Kidney epithelial cell (primary cell): Measurements from ENCODE around the gene LAMB4. TPM values are rescaled to one million over a fixed set of nuclear protein-coding genes. Genes with fewer than 3 reads are reported as not detected.

Source experiments
- DNase-seq: peaks from one replicate; pipeline ENCODE4 v3.0.0-alpha.2; 2010; ENCODE audit warnings: low read depth
- H3K27me3 ChIP-seq: 2 replicates; pipeline ENCODE4 v1.6.0; 2011; ENCODE audit warnings: low read length; ENCODE audit not compliant: control insufficient read depth, insufficient read depth
- H3K36me3 ChIP-seq: 2 replicates; pipeline ENCODE4 v1.5.1; 2011; ENCODE audit warnings: low read length; ENCODE audit not compliant: control insufficient read depth, insufficient read depth
- H3K4me3 ChIP-seq: 2 replicates; pipeline ENCODE4 v1.5.1; 2011; ENCODE audit warnings: low read depth, mild to moderate bottlenecking, control low read depth, low read length
- CTCF ChIP-seq: IDR thresholded peaks from 2 replicates; pipeline ENCODE4 v1.5.1; 2011; ENCODE audit warnings: mild to moderate bottlenecking, moderate library complexity, low read length, control low read depth, inconsistent platforms; ENCODE audit not compliant: insufficient read depth, poor library complexity, severe bottlenecking
- total RNA-seq: library from RNA; depleted of rRNA; stranded (reverse); fragments of >200 nt; gene quantifications from 2 replicates; pipeline ENCODE4 v1.2.3, GENCODE V29; 2015

Gene LAMB4
- total RNA-seq, 1 donor from 2014 or later, result not detected

GRCh38 chr7:108078691-108079090, 51.5 kb downstream of the LAMB4 start:
- no peaks in the 10 kb centered on the region for H3K36me3 ChIP-seq
- no peak for TF ChIP-seq CTCF
- no peak for DNase-seq
- no peak overlapping the region for H3K4me3 ChIP-seq
- no peaks in the 10 kb centered on the region for H3K27me3 ChIP-seq

GRCh38 chr7:108078211-108078673, 51.9 kb downstream of the LAMB4 start:
- H3K36me3 ChIP-seq, result no peaks in the 10 kb centered on the region

GRCh38 chr7:108077709-108078108, 52.5 kb downstream of the LAMB4 start:
- H3K4me3 ChIP-seq, result no peak overlapping the region
- H3K36me3 ChIP-seq, result no peaks in the 10 kb centered on the region
- DNase-seq, result no peak
- no peak for TF ChIP-seq CTCF
- no peaks in the 10 kb centered on the region for H3K27me3 ChIP-seq

More at GRCh38 chr7:108078211-108078673, 51.9 kb downstream of the LAMB4 start:
- Histone ChIP-seq H3K27me3 (no peaks in the 10 kb centered on the region), H3K4me3 (no peak overlapping the region)
- DNase-seq, result no peak
- TF ChIP-seq CTCF, result no peak

GRCh38 chr7:108076156-108076555, 54.0 kb downstream of the LAMB4 start:
- H3K27me3 ChIP-seq, result no peaks in the 10 kb centered on the region
- no peak overlapping the region for H3K4me3 ChIP-seq
- no peak for TF ChIP-seq CTCF
- DNase-seq, result no peak
- no peaks in the 10 kb centered on the region for H3K36me3 ChIP-seq

- H3K27me3 ChIP-seq, result no peaks in the 10 kb centered on the region
These were observed 56.7 kb downstream of the LAMB4 start for GRCh38 chr7:108073305-108074070.

More at GRCh38 chr7:108073305-108074070, 56.7 kb downstream of the LAMB4 start:
- DNase-seq, result no peak
- Histone ChIP-seq H3K4me3 (no peak overlapping the region), H3K36me3 (no peaks in the 10 kb centered on the region)
- TF ChIP-seq CTCF, result no peak
